ENCODE results near the gene NDST1. TPM values are rescaled to one million over a fixed set of nuclear protein-coding genes. Genes with fewer than 3 reads are reported as not detected.
A peak's percentile ranks its signal among the peaks of the same experiment; 100 is the strongest.

NDST1 gene
- polyA plus RNA-seq, 4 donors = 7.4 to 44.5 (median 21.0) TPM

GRCh38 chr5:150532151-150532550 lies 24.2 kb downstream of the NDST1 start:
- no peak overlapping the region for H3K4me3 ChIP-seq (ENCODE audit: low read depth in 1 of 3, low read length in 3 of 3)
- H3K9me3 ChIP-seq (ENCODE audit: control insufficient read depth in 2 of 2, insufficient read depth in 1 of 2, low read depth in 1 of 2, low read length in 1 of 2) = no peaks in the 10 kb centered on the region
- H3K27me3 ChIP-seq (ENCODE audit: control insufficient read depth in 3 of 3, insufficient read depth in 3 of 3, low read length in 3 of 3) = no peaks in the 10 kb centered on the region
- FAIRE-seq (no peak), DNase-seq (no peak)
- H3K36me3 ChIP-seq (ENCODE audit: control insufficient read depth in 3 of 3, insufficient read depth in 2 of 3, low read depth in 1 of 3, low read length in 3 of 3) = peaks cover 3 to 85% (median 18%) of the 10 kb centered on the region in 3 donors
- no peak overlapping the region for H3K27ac ChIP-seq (ENCODE audit: low read depth in 1 of 3, low read length in 2 of 3)
- 90 to 96% (median 94%) methylated on average over 7 of the region's 7 CpGs for WGBS, 3 donors
- H3K4me1 ChIP-seq (ENCODE audit: control insufficient read depth in 3 of 3, insufficient read depth in 2 of 3, low read depth in 1 of 3, low read length in 2 of 3) = peaks cover 0 to 7% (median 0%) of the 10 kb centered on the region in 3 donors

GRCh38 chr5:150532996-150533395 lies 25.1 kb downstream of the NDST1 start:
- DNase-seq = no peak
- no peak overlapping the region for H3K4me3 ChIP-seq (ENCODE audit: low read depth in 1 of 3, low read length in 3 of 3)
- peaks cover 0 to 7% (median 0%) of the 10 kb centered on the region in 3 donors for H3K4me1 ChIP-seq (ENCODE audit: control insufficient read depth in 3 of 3, insufficient read depth in 2 of 3, low read depth in 1 of 3, low read length in 2 of 3)
- no peaks in the 10 kb centered on the region for H3K27me3 ChIP-seq (ENCODE audit: control insufficient read depth in 3 of 3, insufficient read depth in 3 of 3, low read length in 3 of 3)
- H3K36me3 ChIP-seq (ENCODE audit: control insufficient read depth in 3 of 3, insufficient read depth in 2 of 3, low read depth in 1 of 3, low read length in 3 of 3) = peaks cover 3 to 84% (median 19%) of the 10 kb centered on the region in 3 donors
- FAIRE-seq = no peak
- H3K9me3 ChIP-seq (ENCODE audit: control insufficient read depth in 2 of 2, insufficient read depth in 1 of 2, low read depth in 1 of 2, low read length in 1 of 2) = no peaks in the 10 kb centered on the region
- 73 to 85% (median 74%) methylated on average over 5 of the region's 5 CpGs for WGBS, 3 donors
- no peak overlapping the region for H3K27ac ChIP-seq (ENCODE audit: low read depth in 1 of 3, low read length in 2 of 3)

GRCh38 chr5:150534811-150535210 lies 26.9 kb downstream of the NDST1 start:
- WGBS, 3 donors = 85 to 89% (median 88%) methylated on average over 9 of the region's 9 CpGs
- Histone ChIP-seq H3K27me3 (ENCODE audit: control insufficient read depth in 3 of 3, insufficient read depth in 3 of 3, low read length in 3 of 3) (no peaks in the 10 kb centered on the region), H3K4me1 (ENCODE audit: control insufficient read depth in 3 of 3, insufficient read depth in 2 of 3, low read depth in 1 of 3, low read length in 2 of 3) (peaks cover 0 to 3% (median 0%) of the 10 kb centered on the region in 3 donors), H3K4me3 (ENCODE audit: low read depth in 1 of 3, low read length in 3 of 3) (no peak overlapping the region), H3K27ac (ENCODE audit: low read depth in 1 of 3, low read length in 2 of 3) (no peak overlapping the region), H3K36me3 (ENCODE audit: control insufficient read depth in 3 of 3, insufficient read depth in 2 of 3, low read depth in 1 of 3, low read length in 3 of 3) (peaks cover 3 to 89% (median 19%) of the 10 kb centered on the region in 3 donors), H3K9me3 (ENCODE audit: control insufficient read depth in 2 of 2, insufficient read depth in 1 of 2, low read depth in 1 of 2, low read length in 1 of 2) (no peaks in the 10 kb centered on the region)
- DNase-seq = no peak
- FAIRE-seq = no peak

- no peak for FAIRE-seq
- Histone ChIP-seq H3K4me3 (ENCODE audit: low read depth in 1 of 3, low read length in 3 of 3) (no peak overlapping the region), H3K27me3 (ENCODE audit: control insufficient read depth in 3 of 3, insufficient read depth in 3 of 3, low read length in 3 of 3) (no peaks in the 10 kb centered on the region), H3K27ac (ENCODE audit: low read depth in 1 of 3, low read length in 2 of 3) (no peak overlapping the region), H3K9me3 (ENCODE audit: control insufficient read depth in 2 of 2, insufficient read depth in 1 of 2, low read depth in 1 of 2, low read length in 1 of 2) (no peaks in the 10 kb centered on the region), H3K36me3 (ENCODE audit: control insufficient read depth in 3 of 3, insufficient read depth in 2 of 3, low read depth in 1 of 3, low read length in 3 of 3) (peaks cover 3 to 89% (median 22%) of the 10 kb centered on the region in 3 donors), H3K4me1 (ENCODE audit: control insufficient read depth in 3 of 3, insufficient read depth in 2 of 3, low read depth in 1 of 3, low read length in 2 of 3) (peaks cover 0 to 2% (median 0%) of the 10 kb centered on the region in 3 donors)
- DNase-seq = no peak
- WGBS, 3 donors = 94 to 95% (median 94%) methylated on average over 14 of the region's 14 CpGs
Observed at GRCh38 chr5:150535611-150536010, 27.7 kb downstream of the NDST1 start.

GRCh38 chr5:150538007-150538917 lies 30.3 kb downstream of the NDST1 start:
- FAIRE-seq = no peak
- H3K27ac ChIP-seq (ENCODE audit: low read depth in 1 of 3, low read length in 2 of 3) = no peak overlapping the region
- no peak overlapping the region for H3K4me3 ChIP-seq (ENCODE audit: low read depth in 1 of 3, low read length in 3 of 3)
- peaks cover 3 to 87% (median 20%) of the 10 kb centered on the region in 3 donors for H3K36me3 ChIP-seq (ENCODE audit: control insufficient read depth in 3 of 3, insufficient read depth in 2 of 3, low read depth in 1 of 3, low read length in 3 of 3)
- 81 to 85% (median 84%) methylated on average over 8 of the region's 8 CpGs for WGBS, 3 donors
- no peaks in the 10 kb centered on the region for H3K27me3 ChIP-seq (ENCODE audit: control insufficient read depth in 3 of 3, insufficient read depth in 3 of 3, low read length in 3 of 3)
- H3K4me1 ChIP-seq (ENCODE audit: control insufficient read depth in 3 of 3, insufficient read depth in 2 of 3, low read depth in 1 of 3, low read length in 2 of 3) = peaks cover 3 to 25% (median 9%) of the 10 kb centered on the region in 3 donors
- no peak for DNase-seq
- H3K9me3 ChIP-seq (ENCODE audit: control insufficient read depth in 2 of 2, insufficient read depth in 1 of 2, low read depth in 1 of 2, low read length in 1 of 2) = no peaks in the 10 kb centered on the region

- no peak for DNase-seq
- H3K9me3 ChIP-seq (ENCODE audit: control insufficient read depth in 2 of 2, insufficient read depth in 1 of 2, low read depth in 1 of 2, low read length in 1 of 2) = no peaks in the 10 kb centered on the region
- peak overlapping the region in 1 of 3 donors; percentile 38 for H3K27ac ChIP-seq (ENCODE audit: low read depth in 1 of 3, low read length in 2 of 3)
Observed at GRCh38 chr5:150539206-150539605, 31.3 kb downstream of the NDST1 start.

GRCh38 chr5:150540042-150540441 lies 32.1 kb downstream of the NDST1 start:
- Histone ChIP-seq H3K27ac (ENCODE audit: low read depth in 1 of 3, low read length in 2 of 3) (peak overlapping the region in 2 of 3 donors; percentile 94), H3K9me3 (ENCODE audit: control insufficient read depth in 2 of 2, insufficient read depth in 1 of 2, low read depth in 1 of 2, low read length in 1 of 2) (no peaks in the 10 kb centered on the region), H3K4me1 (ENCODE audit: control insufficient read depth in 3 of 3, insufficient read depth in 2 of 3, low read depth in 1 of 3, low read length in 2 of 3) (peaks cover 3 to 36% (median 9%) of the 10 kb centered on the region in 3 donors), H3K27me3 (ENCODE audit: control insufficient read depth in 3 of 3, insufficient read depth in 3 of 3, low read length in 3 of 3) (no peaks in the 10 kb centered on the region), H3K36me3 (ENCODE audit: control insufficient read depth in 3 of 3, insufficient read depth in 2 of 3, low read depth in 1 of 3, low read length in 3 of 3) (peaks cover 0 to 78% (median 16%) of the 10 kb centered on the region in 3 donors), H3K4me3 (ENCODE audit: low read depth in 1 of 3, low read length in 3 of 3) (no peak overlapping the region)
- FAIRE-seq (no peak), DNase-seq (no peak)
- WGBS, 3 donors = 86 to 93% (median 86%) methylated on average over 11 to 12 of the region's 12 CpGs

More at GRCh38 chr5:150539206-150539605, 31.3 kb downstream of the NDST1 start:
- no peak overlapping the region for H3K4me3 ChIP-seq (ENCODE audit: low read depth in 1 of 3, low read length in 3 of 3)
- no peak for FAIRE-seq
- peaks cover 3 to 29% (median 9%) of the 10 kb centered on the region in 3 donors for H3K4me1 ChIP-seq (ENCODE audit: control insufficient read depth in 3 of 3, insufficient read depth in 2 of 3, low read depth in 1 of 3, low read length in 2 of 3)
- WGBS, 3 donors = 79 to 90% (median 79%) methylated on average over 9 of the region's 9 CpGs
- peaks cover 3 to 78% (median 20%) of the 10 kb centered on the region in 3 donors for H3K36me3 ChIP-seq (ENCODE audit: control insufficient read depth in 3 of 3, insufficient read depth in 2 of 3, low read depth in 1 of 3, low read length in 3 of 3)
- H3K27me3 ChIP-seq (ENCODE audit: control insufficient read depth in 3 of 3, insufficient read depth in 3 of 3, low read length in 3 of 3) = no peaks in the 10 kb centered on the region

- DNase-seq (peak; percentile 52 to 56), FAIRE-seq (no peak)
- peak overlapping the region; percentile 94 to 95 (median 94) for H3K27ac ChIP-seq (ENCODE audit: low read depth in 1 of 3, low read length in 2 of 3)
Observed at GRCh38 chr5:150540615-150541396, 32.9 kb downstream of the NDST1 start.

More at GRCh38 chr5:150540615-150541396, 32.9 kb downstream of the NDST1 start:
- no peaks in the 10 kb centered on the region for H3K27me3 ChIP-seq (ENCODE audit: control insufficient read depth in 3 of 3, insufficient read depth in 3 of 3, low read length in 3 of 3)
- peaks cover 0 to 78% (median 12%) of the 10 kb centered on the region in 3 donors for H3K36me3 ChIP-seq (ENCODE audit: control insufficient read depth in 3 of 3, insufficient read depth in 2 of 3, low read depth in 1 of 3, low read length in 3 of 3)
- no peaks in the 10 kb centered on the region for H3K9me3 ChIP-seq (ENCODE audit: control insufficient read depth in 2 of 2, insufficient read depth in 1 of 2, low read depth in 1 of 2, low read length in 1 of 2)
- WGBS, 3 donors = 62 to 74% (median 68%) methylated on average over 15 of the region's 15 CpGs
- peaks cover 3 to 37% (median 9%) of the 10 kb centered on the region in 3 donors for H3K4me1 ChIP-seq (ENCODE audit: control insufficient read depth in 3 of 3, insufficient read depth in 2 of 3, low read depth in 1 of 3, low read length in 2 of 3)
- no peak overlapping the region for H3K4me3 ChIP-seq (ENCODE audit: low read depth in 1 of 3, low read length in 3 of 3)
